Prostate gland (tissue), 1 donor: ENCODE data around the gene LGMN.

Source experiments
- POLR2A ChIP-seq: fragments of 450-650 bp; IDR thresholded peaks from one replicate; pipeline ENCODE4 v1.6.1; 2016; ENCODE audit warnings: antibody characterized with exemption, mild to moderate bottlenecking
- POLR2AphosphoS5 ChIP-seq: sonication (generic); formaldehyde crosslinking; IDR thresholded peaks from one replicate; pipeline ENCODE4 v1.6.1; 2017; ENCODE audit warnings: antibody characterized with exemption

DNA sequence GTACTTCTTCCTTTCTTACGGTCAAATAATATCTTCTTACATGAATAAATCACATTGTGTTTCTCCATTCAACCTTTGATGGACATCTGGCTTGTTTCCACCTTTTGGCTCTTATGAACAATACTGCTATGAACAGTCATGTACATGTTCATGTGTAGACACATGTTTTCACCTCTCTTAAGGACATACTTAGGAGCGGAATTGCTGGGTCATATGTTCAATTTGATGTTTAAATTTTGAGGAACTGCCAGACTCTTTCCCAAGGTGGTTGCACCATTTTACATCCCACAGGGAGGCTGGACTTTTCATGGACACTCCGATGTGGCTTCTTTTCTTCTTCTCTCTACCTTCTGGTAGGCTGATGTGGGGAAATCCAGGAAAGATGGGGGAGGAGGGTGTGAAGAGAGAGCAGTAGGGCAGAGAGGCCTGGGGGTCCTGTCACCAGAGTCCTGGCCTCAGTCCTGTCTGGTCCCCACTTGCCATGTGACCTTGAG lies 16.8 kb downstream of the LGMN start:
- TF ChIP-seq POLR2AphosphoS5, result no peak
- no peak for TF ChIP-seq POLR2A
